CD4-positive, alpha-beta T cell treated with Interleukin-17A for 4 hours (primary cell): Measurements from ENCODE around the gene PTH2.

Experiments used
- DNase-seq: peaks from one replicate; pipeline ENCODE4 v3.0.0-alpha.2; 2020; ENCODE audit warnings: mixed read lengths

Gene PTH2

DNA sequence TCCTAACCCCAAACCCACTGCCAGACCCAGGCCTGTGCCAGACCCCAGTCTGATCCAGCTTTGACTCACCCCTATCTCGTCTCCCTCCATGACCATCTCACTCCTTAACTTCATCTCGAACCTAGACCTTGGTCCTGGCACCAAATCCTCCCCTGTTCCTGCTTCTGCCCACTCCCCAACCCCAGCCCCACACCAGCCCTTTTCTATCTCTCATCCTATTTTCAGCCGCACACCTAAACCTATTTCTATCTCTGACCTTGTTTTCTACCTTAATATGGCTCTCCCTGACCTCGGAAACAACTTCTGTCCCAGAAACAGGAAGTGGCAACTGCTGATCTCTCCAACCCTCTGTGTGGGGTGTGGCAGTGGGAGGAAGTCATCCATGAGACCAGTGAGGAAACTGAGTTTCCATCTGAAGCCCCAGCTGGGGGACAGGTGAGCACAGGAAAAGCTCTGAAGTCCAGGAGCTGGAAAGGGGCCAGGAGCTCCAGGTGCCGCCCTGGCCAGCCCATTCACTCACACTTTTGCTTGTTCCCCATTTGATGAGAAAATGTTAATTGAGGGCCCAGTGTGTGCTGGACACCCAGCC is 13.7 kb downstream of the PTH2 start:
- DNase-seq: peak; percentile 43

DNA sequence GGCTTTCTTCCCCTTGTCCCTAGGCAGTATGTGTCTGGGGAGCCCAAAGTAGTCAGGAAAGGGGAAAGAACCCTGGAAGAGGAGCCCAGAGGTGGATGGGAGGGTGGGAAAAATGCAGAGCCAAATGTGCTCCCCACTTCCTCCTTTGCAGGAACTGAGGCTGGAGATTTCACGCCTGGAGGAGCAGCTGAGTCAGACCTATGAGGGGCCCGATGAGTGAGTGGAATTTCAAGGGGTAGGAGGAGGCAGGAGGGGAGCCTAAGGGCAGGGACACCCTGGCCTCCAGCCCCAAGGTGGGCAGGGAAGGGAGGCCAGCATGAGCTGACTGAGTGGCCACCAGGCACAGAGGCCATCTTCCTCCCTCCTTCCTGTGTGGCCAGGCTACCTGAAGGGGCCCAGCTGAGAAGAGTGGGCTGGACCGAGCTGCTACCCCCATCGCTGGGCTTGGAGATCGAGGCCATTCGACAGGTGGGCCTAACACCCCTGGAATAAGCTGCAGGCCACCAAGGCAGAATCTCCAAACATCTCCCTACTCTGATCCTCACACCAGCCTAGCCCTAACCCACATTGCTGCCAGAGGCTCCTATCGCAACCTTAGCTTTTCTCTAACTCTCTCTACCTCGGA is 14.3 kb downstream of the PTH2 start:
- no peak for DNase-seq

DNA sequence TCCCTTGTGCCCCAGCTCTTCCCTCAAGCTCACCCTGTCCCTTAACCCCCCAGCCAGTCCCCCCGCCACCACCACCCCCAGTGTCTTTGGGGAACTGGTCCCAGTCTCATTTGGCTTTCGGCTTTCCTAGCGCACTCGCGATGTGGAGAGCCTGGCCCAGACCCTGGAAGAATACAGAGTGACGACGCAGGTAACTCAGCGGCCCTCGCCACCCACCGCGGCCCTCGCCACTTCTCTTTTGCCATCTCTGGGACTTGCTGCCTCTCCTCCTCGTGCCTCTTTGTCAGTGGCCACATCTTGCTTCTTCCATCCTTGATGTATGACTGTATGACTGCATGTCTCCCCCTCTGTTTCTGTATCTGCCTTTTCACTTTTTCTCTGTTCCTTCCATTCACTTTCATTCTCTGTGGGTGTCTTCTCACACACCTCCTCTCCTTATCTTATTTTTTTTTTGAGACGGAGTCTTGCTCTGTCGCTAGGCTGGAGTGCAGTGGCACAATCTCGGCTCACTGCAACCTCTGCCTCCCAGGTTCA is 15.7 kb downstream of the PTH2 start:
- no peak for DNase-seq

DNA sequence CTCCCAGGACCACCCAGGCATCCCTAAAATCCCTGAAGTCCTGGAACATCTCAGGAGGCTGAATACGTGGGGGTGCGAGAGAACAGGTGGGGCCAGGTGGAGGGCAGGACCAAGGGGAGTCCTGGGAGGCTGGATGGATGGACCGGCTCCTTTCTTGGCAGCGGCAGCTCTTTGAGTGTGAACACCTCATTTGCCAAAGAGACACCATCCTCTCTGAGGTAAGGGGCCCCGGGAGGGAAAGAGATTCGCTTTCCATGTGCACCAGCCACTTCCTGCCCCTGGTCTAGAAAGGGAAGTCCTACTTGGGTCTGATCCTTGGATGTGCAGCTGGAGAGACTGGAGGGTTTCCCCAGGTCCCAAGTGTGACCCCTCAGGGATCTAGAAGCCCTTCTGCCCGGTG is 16.2 kb downstream of the PTH2 start:
- DNase-seq: peak; percentile 3

DNA sequence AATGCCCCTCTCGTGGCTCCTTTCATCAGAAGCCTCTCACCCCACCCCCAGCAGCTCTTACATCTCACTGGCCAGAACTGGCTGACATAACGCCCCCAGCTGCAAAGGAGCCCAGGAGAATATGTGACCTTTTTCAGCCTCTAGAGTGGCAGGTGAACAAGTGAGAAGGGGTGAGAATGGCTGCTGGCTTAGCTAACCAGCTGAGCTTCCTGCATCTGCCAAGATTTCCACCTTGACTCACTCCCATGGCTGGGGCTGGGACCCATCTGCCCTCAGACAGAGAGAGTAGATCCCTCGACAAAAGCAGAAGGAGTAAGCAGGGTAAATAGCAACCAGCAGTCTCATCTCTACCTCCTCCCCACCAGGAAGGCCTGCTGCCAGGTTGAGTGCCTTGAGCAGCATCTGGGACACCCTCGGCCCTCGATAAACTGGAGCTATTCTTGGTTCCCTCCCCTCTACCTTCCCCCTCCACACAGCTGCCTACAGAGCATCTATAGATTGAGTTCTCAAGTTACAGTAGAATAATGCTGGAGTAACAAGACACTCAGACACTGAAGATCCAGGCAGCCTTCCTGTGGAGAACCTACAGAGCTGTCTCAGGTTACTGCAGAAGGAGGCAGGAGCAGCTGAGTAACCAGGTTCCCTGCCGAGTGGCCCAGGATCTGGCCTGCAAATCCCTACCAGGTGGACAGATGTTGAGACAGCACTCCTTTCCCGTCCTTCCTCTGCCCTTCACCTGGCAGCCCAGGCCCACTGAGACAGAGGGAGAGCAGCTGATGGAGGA is 19.6 kb downstream of the PTH2 start:
- no peak for DNase-seq

DNA sequence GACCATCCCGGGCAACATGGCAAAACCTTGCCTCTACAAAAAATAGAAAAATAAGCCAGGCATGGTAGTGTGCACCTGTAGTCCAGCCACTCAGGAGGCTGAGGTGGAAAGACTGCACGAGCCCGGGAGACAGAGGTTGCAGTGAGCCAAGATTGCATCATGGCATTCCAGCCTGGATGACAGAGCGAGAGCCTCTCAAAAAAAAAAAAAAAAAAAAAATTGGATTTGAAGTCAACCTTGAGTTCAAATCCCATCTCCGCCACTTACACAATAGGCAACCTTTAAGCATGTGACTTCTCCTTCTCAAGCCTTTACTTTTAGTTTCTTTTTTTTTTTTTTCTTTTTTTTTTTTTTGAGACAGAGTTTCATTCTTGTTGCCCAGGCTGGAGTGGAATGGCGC is 23.2 kb downstream of the PTH2 start:
- no peak for DNase-seq

DNA sequence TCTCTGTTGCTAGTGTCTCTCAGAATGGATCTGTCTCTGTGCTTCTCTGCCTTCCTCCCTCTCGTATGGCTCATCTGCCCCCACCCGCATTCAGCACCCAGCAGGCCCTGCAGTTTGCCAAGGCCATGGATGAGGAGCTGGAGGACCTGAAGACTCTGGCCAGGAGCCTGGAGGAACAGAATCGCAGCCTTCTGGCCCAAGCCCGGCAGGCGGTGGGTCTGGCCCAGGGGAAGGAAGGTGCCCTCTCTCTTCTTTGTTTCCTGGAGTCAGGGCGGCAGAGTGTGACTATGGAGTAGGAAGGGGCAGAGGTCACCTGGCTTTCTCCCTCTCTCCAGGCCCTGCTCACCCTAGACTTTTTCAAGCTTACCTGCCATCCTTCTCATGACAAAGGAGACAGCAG is 24.3 kb downstream of the PTH2 start:
- DNase-seq: no peak

DNA sequence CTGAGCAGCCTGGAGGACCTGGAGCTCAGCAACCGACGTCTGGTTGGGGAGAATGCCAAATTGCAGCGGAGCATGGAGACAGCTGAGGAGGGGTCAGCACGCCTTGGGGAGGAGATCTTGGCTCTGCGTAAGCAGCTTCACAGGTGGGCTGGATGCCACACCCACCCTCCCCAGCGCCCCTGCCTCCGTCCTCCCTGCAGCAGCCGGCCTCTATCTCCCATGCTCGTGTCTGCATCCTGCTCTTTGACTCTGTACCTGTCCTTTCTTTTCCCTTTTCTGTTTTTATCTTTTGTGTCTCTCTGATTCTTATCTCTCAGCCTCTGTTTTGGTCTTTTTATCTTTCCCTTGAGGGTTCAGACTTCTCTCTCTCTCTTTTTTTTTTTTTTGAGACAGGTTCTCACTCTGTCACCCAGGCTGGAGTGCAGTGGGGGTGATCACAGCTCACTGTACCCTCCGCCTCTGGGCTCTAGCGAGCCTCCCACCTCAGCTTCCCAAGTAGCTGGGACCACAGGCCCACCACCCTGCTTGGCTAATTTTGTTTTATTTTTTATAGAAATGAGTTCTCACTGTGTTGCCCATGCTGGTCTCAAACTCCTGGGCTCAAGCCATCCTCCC is 25.1 kb downstream of the PTH2 start:
- peak; percentile 32 for DNase-seq

DNA sequence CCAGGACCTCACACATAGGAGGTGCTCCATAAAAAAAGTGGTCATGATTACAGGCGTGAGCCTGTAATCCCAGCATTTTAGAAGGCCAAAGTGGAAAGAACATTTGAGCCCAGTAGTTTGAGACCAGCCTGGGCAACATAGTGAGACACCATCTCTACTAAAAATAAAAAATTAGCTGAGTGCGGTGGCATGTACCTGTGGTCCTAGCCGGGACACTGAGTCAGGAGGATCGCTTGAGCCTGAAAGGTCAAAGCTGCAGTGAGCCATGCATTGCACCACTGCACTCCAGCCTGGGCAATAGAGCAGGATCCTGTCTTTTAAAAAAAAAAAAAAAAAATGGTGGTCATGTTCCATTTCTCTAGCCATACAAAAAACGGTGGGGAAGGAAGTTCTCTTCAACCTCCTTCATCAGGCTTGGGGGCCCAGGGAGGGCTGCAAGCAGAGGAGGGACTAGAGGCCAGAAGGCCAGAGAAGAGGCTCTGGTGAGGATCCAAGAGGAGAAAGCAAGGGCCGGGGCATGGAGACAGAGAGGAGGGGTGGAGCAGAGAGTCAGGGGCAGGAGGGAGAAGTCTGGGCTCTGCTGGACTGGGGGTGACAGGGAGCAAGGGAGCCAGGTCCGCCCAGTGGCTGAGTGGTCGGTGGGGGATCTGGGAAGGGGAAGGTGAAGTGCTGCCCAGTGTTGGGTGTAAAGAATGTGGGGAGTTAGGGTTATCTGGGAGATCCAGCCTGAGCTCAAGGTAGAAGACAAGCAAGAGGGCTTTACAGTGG is 26.3 kb downstream of the PTH2 start:
- DNase-seq: no peak

DNA sequence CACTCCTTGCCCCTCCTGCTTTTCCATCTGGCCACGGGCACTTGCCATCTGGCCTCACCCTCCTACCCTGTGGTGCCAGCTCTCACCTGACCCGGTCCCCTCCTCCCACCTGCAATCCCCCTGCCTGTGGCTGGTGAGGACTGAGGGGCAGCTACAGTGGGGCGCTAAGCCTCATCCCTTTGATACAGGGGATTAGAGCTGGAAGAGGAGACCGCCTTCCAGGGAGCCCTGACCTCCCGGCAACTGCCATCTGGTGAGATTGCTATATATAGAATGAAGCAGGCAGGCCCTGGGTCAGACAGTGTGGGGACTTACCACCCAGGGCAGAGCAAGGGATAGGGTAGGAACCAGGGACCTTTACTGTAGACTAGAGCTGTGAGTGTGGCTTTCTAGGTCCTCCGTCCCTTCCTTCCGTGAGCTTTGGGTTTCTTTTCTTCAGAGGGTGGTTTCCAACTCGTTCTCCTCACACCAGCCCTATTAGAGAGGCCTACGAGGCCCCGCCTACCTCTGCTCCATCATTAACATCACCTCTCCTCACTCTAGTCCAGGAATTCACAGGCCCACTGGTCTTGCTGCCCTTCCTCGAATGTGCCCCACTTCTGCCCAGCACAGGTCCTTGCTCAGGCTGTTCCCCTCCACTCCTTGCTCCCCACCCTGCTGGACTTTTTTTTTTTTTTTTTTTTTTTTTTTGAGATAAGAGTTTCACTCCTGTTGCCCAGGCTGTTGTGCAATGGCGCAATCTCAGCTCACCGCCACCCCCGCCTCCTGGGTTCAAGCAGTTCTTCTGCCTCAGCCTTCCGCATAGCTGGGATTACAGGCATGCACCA is 27.4 kb downstream of the PTH2 start:
- DNase-seq: no peak

DNA sequence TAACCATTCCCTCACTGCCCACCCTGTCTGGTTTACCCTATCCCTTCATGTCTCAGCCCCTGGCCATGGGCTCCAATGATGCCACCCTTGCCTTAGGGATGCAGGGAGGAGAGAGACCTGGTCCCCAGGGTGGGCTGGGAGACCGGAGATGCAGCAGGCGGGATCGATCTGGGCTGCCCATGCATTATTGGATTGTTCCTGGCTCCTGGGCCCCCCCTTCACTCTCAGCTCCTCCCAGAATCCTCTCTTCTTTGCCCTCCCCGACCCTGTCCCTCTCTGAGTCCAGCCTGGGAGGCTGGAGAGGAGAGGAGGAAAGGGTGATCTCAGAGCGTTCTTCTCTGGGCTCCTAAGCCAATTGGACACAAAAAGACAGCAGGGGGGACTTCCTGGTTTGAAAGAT is 29.4 kb downstream of the PTH2 start:
- DNase-seq: no peak

DNA sequence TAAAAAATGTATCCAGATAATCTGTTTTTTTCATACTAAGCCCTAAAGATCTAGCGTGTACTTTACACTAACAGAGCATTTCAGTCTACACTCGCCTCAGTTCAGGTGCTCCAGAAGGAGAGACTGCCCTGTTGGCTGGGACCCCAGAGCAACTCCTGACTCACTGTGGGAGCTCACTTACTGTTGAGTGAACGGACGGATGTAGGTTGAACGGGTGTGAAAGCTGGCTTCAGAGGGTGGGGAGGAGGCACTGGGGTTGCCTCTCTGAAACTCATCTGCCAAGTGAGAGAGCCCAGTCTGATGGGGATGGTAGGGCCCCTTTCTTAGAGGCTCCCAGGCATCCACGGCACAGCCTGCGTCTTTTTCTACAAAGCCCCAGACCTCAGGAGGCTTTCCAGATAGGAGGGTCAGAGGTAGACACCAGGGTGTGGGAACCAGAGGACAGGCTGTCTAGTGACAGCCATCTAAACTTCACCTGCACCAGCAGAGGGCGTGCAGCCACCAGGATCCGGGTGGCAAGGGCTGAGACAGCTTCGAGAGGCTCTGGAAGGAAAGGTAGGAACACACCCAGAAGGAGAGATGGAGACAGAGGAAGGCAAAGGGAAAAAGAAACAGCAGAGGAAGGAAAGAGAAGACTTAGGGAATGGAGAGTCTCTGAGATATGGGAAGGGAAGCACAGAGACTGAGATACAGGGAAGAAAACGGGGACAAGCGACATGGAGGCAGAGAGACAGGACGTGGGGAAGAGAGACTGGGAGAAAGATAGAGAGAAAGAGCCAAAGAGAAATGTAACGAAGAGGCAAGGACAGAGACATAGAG is 31.5 kb downstream of the PTH2 start:
- DNase-seq: peak; percentile 90

DNA sequence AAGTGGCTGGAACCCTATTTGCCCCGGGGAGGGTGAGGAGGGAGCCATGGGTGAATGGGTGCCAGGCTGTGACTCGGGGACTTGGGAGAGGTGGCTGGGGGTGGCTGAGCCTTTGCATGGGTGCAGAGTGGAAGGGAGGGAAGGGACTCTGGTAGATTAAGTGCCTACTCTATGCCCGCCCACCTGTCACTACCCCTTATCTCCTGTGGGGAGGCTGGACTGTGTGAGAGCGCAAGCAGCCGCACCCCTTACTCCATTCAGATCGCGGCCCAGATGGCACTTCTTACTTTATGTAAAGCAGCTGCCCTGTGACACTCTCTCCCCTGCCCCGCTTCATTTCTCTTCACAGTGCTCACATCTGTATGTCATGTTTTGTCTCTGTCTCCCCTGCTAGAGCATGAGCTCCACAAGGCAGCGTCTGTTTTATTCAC is 32.3 kb downstream of the PTH2 start:
- no peak for DNase-seq

DNA sequence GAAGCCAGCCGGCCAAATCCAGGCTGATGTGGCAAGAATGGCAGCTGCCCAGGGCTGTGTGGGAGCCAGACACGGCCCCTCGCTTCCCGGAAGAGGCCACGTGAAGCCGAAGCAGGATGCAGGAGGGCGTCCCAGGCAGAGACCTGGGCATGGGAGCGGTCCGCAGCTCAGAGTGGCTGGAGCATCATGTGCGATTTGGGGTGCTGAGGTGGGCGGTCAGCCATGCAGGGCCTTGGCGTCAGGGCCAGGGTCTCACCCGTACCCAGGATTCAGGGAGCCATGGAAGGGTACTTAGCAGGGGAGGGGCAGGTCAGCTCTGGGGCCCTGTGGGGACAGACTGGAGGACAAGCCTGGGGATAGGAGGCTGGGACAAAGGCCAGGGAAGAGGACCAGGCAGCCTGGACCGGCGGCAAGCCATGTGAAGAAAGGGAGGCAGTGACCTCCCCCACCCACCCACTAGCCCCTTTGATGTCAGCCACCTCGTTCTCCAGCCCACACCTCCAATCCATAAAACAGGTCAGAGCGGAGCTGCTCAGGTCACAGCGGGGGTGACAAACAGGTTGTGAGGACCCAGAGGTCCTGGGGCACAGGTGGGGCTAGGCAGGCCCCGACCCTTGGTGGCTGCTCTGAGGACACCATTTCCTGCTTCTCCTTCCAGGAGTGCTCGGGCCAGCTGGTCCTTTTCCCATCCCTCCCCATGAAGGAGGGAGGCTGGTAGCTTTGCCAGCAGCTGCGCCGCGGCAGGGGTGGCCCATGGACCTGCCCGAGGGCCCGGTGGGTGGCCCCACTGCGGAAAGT is 32.9 kb downstream of the PTH2 start:
- no peak for DNase-seq

DNA sequence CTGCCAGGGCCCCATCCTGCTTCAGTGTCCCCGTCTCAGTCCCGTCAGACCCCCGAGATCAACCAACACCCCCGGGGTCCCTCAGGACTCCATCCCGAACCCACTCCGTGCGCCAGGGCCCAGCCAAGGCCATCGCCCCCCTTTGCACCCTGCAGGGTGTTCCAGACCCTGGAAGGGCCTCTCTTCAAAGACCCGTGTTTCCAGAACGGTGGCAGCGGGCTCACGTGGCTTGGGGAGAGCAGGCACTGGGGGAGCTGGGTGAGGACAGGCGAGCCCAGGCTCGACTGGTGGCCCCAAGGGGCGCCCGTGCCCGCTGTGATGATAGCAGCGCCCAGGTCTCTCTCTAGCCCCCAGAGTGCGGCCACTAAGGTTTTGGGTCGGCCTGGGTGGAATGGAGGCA is 33.8 kb downstream of the PTH2 start:
- DNase-seq: no peak

DNA sequence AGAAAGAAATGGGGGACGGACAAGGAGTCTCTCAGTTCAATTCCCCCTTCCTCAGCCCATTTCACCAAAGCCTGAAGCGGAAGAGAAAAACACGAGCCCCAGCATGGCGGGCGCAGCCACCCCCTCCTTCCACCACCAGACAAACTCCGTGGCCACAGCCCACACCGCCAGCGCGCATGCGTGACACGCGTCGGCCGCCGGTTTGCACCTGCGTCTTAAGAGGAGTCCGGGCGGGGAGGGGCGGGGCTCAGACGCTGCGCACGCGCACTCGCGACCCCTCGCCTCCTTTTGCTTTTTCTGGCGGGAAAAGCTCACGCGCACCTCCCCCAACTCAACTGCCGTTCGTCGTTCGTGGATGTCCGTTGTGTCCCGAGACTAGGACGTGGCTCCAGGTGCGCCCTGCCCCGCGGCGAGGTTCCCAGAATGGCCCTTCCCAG is 35.3 kb downstream of the PTH2 start, which contains the start of gene KASH5:
TSS of gene KASH5 (plus strand) at position 314 of the 437 bp plus-strand sequence. CDS start 2,635 bp downstream, outside the sequence.
- peak; percentile 80 for DNase-seq

DNA sequence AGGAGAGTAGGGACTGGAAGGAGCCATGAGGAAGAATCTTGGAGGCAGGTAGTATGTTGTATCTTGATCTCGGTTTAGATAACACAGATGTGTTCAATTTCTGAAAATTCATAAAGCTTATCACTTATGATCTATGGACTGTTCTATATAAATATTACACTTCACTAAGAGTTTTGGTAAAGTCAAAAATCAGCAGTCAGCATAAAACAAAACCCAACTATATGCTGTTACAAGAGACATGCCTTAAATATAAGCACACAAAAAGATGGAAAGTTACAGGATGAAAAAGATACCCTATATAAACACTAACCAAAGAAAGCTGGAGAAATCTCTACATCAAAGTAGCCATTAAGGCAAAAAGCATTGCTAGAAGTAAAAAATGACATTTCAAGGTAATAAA is 39.6 kb downstream of the PTH2 start:
- DNase-seq: no peak

DNA sequence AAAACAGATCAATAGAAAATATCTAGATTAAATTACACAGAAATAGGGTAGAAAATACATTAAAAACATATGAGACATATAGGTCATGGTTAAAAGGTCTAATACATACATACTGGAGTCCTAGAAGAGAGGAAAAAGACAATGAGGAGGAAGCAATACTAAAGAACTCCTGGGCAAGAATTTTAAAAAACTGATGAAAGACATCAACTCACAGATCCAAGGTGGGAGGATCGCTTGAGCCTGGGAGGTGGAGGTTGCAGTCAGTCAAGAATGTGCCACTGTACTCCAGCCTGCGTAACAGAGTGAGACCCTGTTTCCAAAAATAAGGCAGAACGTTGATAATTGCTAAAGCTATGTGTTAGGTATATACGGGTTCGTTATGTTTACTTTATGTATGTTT is 40.6 kb downstream of the PTH2 start:
- no peak for DNase-seq

DNA sequence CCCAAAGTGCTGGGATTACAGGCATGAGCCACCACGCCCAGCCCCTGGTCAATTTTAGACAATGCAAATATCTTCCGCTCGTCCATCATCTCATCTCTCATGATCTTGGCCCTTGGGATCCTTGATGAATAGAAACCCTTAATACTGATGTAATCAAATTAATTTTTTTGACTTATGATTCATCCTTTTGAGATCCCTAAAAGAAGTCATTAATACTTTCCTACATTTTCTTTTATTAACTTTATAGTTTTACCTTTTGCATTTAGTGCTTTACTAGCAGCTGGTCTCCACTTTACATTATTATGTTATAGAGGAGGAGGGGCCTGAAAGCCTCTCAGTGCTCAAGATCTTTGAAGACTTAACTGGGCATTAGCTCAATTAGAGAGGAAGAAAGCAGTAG is 42.9 kb downstream of the PTH2 start:
- DNase-seq: no peak

DNA sequence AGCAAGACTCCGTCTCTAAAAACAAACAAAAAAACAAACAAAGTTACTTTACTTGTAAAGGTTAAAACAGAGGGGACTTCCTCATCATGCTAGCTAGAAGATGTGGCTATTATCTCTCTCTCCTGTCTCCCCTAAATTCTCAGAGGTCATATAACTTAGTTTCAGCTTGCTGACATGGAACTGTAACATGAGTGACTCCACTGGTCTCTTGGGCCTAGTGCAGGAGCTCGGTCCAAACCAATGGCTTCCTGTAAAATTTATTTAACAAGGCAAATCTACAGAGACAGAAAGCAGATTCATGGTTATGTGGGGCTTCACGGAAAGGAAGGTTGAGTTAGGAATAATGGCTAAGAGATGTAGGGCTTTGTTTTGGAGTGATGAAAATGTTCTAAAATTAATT is 44.7 kb downstream of the PTH2 start:
- DNase-seq: no peak
